Pancreas (tissue), 10 donors: ENCODE measurements around the gene FCGBP. TPM values are rescaled to one million over a fixed set of nuclear protein-coding genes. Genes with fewer than 3 reads are reported as not detected.

Source experiments
- ATAC-seq, 4 donors: fragments of 200-7000 bp; cut with Tn5 transposase; one replicate each; pipeline versions ENCODE4 v1.8.0 to v1.9.1; 2020; ENCODE audit warnings: mild to moderate bottlenecking in 4 of 4, moderate library complexity in 4 of 4
- DNase-seq, 6 donors: peaks; one replicate each; pipeline ENCODE4 v3.0.0-alpha.2; 2020
- FAIRE-seq: peaks from 2 replicates; lab custom pipeline; 2012; peaks lifted over from hg19 to GRCh38; lab: Jason Lieb, UNC
- H3K27ac ChIP-seq, 4 donors: fragments of 200-600 bp; sonication (generic); 1 replicate in 3 of 4; 2 replicates in 1 of 4; pipeline versions ENCODE4 v1.5.0 to v1.8.0; 2020
- H3K27me3 ChIP-seq, 4 donors: fragments of 200-600 bp; one replicate each; pipeline ENCODE4 v1.8.0; 2021
- H3K36me3 ChIP-seq, 3 donors: fragments of 200-600 bp; sonication (generic) in 1 of 3; one replicate each; pipeline versions ENCODE4 v1.5.0 to v1.8.0; 2020 to 2021
- H3K4me1 ChIP-seq, 3 donors: fragments of 200-600 bp; one replicate each; pipeline ENCODE4 v1.8.0; 2021
- H3K4me3 ChIP-seq, 4 donors: fragments of 200-600 bp; sonication (generic) in 2 of 4; one replicate each; pipeline versions ENCODE4 v1.5.0 to v1.8.0; 2020 to 2021
- H3K9me3 ChIP-seq, 4 donors: fragments of 200-600 bp; one replicate each; pipeline ENCODE4 v1.8.0; 2021
- WGBS, 2 donors: extraction: QIAGEN DNeasy Blood & Tissue Kit; methylation state at CpG; one replicate each; pipeline ENCODE4 v1.1.7; 2013; 5-methylcytosine and 5-hydroxymethylcytosine counted together
- intact Hi-C, 3 donors: fragments of 100-400 bp; cut with DNase I; formaldehyde crosslinking; loops; one replicate each; pipeline versions ENCODE4 v1.11.1 to v1.14.2; 2022
- polyA plus RNA-seq, 2 donors: library from polyadenylated mRNA; stranded (reverse); fragments of 200-250 nt; gene quantifications; one replicate each; pipeline ENCODE4 v1.2.3, GENCODE V29; 2013
- total RNA-seq, 6 donors: library from RNA; stranded (reverse); fragmentation: NEBNext Ultra II Directional in 4 of 6; extraction: Animal tissue kit (Norgen Biotek cat#: 25700) in 4 of 6; gene quantifications; one replicate each; pipeline versions ENCODE4 v1.2.1 to v1.2.4, GENCODE V29; 2021 to 2023
- TF ChIP-seq, protein P1 (sequence below), 4 donors: fragments of 200-600 bp; sonication (generic) in 3 of 4; IDR thresholded peaks; one replicate each; pipeline versions ENCODE4 v1.5.0 to v1.8.0; 2021; ENCODE audit warnings: antibody characterized with exemption in 4 of 4
- donor health status: healthy with polysubstance abuse.
- donor health status: DM: no; HTN: no; CAD: no; lungs with moderate emphysema.
- donor health status: DM: no; HTN: no; CAD: no.
- donor health status: control.
- donor health status: control.
- donor health status: Bipolar disorder and iron deficiency.
- donor health status: DM: yes; HTN: yes; CAD: no.
- donor health status: DM: no; HTN: no; CAD: no.
- donor health status: DM: no; HTN: no; CAD: no.
- donor health status: DM: yes; HTN: yes; CAD: no.

The FCGBP gene
- 100 to 1,000 TPM in 1 of 6 donors, 10 to 100 TPM in 4, 1 to 10 TPM in 1; 9.2 to 118 (median 47.5) TPM for total RNA-seq
- polyA plus RNA-seq, result 1 to 10 TPM; 1.4 to 7.5 TPM

DNA sequence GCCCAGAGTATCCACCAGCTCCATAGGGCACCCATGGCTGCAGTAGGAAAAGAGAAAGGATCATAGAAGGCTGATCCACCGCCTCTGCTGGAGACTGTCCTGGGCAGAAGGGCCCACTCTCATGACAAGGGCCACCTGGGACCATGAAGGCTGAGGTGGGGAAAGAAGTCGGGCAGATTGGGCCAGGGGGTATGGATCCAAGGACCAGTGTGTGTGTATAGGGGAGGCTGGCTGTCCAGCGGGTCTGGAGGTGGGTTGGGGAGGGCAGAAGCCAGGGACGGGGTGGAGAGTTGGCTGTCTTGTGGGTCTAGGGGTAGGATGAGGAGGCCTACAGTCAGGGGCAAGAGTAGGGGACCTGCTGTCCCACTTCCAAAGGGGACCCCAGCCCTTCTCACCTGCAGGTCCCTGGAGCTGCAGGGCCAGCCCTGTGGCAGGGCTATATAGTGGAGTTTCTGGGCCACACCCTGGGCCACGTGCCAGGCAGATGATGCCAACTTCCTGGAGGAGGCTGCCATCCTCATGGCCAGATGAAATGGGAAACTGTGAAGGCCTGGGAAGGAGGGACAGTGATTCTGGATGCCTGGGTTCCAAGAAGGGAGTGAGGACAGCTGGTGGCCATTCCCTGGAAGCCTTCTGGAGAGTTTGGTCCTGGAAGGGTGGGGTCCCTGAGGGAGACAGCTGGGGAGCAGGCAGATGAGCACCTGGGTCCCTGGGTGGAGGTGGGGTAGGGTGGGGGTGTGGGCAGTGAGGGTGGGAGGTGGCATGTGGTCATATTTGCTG is at the start of gene FCGBP:
Gene FCGBP, minus strand, starts transcription at position 51 of the 780 bp plus-strand sequence.
- H3K27me3 ChIP-seq, result no peaks in the 10 kb centered on the region
- FAIRE-seq, result no peak
- ATAC-seq, result no peak
- DNase-seq, result no peak
- H3K36me3 ChIP-seq, result no peaks in the 10 kb centered on the region
- H3K4me1 ChIP-seq, result peaks cover 0 to 3% (median 0%) of the 10 kb centered on the region in 3 donors
- H3K4me3 ChIP-seq, result no peak within 1 kb of the TSS
- H3K9me3 ChIP-seq, result no peaks in the 10 kb centered on the region
- H3K27ac ChIP-seq, result no peak within 1 kb of the TSS
- intact Hi-C loops, result no loop called here
- TF ChIP-seq, protein P1, sequence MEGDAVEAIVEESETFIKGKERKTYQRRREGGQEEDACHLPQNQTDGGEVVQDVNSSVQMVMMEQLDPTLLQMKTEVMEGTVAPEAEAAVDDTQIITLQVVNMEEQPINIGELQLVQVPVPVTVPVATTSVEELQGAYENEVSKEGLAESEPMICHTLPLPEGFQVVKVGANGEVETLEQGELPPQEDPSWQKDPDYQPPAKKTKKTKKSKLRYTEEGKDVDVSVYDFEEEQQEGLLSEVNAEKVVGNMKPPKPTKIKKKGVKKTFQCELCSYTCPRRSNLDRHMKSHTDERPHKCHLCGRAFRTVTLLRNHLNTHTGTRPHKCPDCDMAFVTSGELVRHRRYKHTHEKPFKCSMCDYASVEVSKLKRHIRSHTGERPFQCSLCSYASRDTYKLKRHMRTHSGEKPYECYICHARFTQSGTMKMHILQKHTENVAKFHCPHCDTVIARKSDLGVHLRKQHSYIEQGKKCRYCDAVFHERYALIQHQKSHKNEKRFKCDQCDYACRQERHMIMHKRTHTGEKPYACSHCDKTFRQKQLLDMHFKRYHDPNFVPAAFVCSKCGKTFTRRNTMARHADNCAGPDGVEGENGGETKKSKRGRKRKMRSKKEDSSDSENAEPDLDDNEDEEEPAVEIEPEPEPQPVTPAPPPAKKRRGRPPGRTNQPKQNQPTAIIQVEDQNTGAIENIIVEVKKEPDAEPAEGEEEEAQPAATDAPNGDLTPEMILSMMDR (IDR thresholded peaks at IDR 0.05), result no peak
- WGBS, 2 donors, result 79 to 83% methylated on average over 5 of the region's 5 CpGs

- H3K27ac ChIP-seq, result no peak overlapping the region
- no peak for FAIRE-seq
- no peaks in the 10 kb centered on the region for H3K4me1 ChIP-seq
- ATAC-seq, result no peak
- no peaks in the 10 kb centered on the region for H3K27me3 ChIP-seq
- no peaks in the 10 kb centered on the region for H3K9me3 ChIP-seq
- peaks cover 0 to 34% (median 6%) of the 10 kb centered on the region in 3 donors for H3K36me3 ChIP-seq
- DNase-seq, result no peak
- TF ChIP-seq, protein P1 (IDR thresholded peaks at IDR 0.05), result no peak
- H3K4me3 ChIP-seq, result no peak overlapping the region
- 97% methylated on average over 5 of the region's 5 CpGs for WGBS, 2 donors
- intact Hi-C loops, result no loop called here
Measured at GRCh38 chr19:39983695-39984300, 49.4 kb upstream of the FCGBP start.

DNA sequence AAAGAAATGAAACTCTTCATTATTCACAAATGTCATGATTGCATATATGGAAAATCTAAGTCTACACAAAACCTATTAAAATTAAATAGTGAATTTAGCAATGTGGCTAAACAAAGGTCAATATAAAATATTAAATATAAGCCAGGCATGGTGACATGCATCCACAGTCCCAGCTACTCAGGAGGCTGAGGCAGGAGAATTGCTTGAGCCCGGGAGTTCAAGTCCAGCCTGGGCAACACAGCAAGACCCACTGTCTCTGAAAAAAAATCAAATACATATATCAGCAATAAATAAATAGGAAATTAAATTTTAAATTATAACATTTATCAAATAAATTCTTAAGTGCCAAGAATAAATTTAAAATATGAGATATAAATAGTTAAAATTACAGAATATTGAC is 48.4 kb upstream of the FCGBP start:
- H3K27ac ChIP-seq, result no peak overlapping the region
- ATAC-seq, result no peak
- no peak for DNase-seq
- WGBS, 2 donors, result 93 to 96% methylated on average over 1 of the region's 1 CpG
- peak; percentile 57 for FAIRE-seq
- H3K4me3 ChIP-seq, result no peak overlapping the region
- H3K4me1 ChIP-seq, result no peaks in the 10 kb centered on the region
- H3K27me3 ChIP-seq, result no peaks in the 10 kb centered on the region
- TF ChIP-seq, protein P1 (IDR thresholded peaks at IDR 0.05), result no peak
- H3K36me3 ChIP-seq, result peaks cover 0 to 34% (median 6%) of the 10 kb centered on the region in 3 donors
- intact Hi-C loops, result no loop called here
- no peaks in the 10 kb centered on the region for H3K9me3 ChIP-seq

DNA sequence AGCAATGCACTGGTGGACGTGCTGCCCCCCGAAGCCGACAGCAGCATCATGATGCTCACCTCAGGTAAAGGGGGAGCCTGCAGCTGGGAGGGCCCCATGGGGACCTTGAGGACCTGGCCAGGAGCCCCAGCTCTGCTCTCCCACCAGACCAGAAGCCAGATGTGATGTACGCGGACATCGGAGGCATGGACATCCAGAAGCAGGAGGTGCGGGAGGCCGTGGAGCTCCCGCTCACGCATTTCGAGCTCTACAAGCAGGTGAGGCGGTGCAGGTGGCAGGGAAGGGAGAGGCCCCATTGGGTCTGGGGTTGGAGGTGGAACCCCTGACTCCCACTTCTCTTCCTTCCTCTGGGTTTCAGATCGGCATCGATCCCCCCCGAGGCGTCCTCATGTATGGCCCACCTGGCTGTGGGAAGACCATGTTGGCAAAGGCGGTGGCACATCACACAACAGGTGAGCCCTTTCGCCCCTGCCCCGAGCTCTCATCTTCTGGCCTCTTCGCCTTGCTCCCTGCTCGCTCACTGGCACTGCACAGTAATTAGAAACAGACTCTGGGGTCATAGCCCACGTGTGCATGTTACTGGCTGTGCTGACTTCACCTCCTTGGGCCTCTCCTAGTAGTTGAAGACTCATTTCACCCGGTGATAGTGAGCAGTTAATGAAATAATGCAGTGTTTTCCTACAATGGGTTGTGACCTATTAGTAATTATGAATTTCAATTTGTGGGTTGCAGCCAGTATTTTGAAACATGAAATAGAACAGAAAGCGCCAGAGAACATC is 40.1 kb upstream of the FCGBP start:
- 95% methylated on average over 22 to 24 of the region's 24 CpGs for WGBS, 2 donors
- H3K36me3 ChIP-seq, result peaks cover 0 to 19% (median 8%) of the 10 kb centered on the region in 3 donors
- FAIRE-seq, result no peak

More for the DNA sequence above, 40.1 kb upstream of the FCGBP start:
- peaks cover 0 to 7% (median 6%) of the 10 kb centered on the region in 3 donors for H3K4me1 ChIP-seq
- intact Hi-C loops, result no loop called here
- ATAC-seq, result no peak
- TF ChIP-seq, protein P1 (IDR thresholded peaks at IDR 0.05), result no peak
- H3K27ac ChIP-seq, result no peak overlapping the region
- DNase-seq, result no peak
- no peaks in the 10 kb centered on the region for H3K27me3 ChIP-seq
- no peak overlapping the region for H3K4me3 ChIP-seq
- H3K9me3 ChIP-seq, result no peaks in the 10 kb centered on the region
